Measurements from ENCODE around the gene USP43.

Gene USP43

GRCh38 chr17:9767432-9767991, 122.2 kb downstream of the USP43 start:
- DNase-seq (ENCODE audit: extremely low read depth, insufficient read length) = no peak
- no peak for TF ChIP-seq CTCF (IDR thresholded peaks at IDR 0.05; ENCODE audit: insufficient read depth, low read length, poor library complexity, severe bottlenecking)
- Histone ChIP-seq H3K4me3 (replicated peaks; ENCODE audit: low read depth, low read length) (no peak overlapping the region), H3K27me3 (replicated peaks; ENCODE audit: control insufficient read depth, insufficient read depth, low read length) (no peaks in the 10 kb centered on the region; the same call in 1 of the 2 replicates), H3K36me3 (ENCODE audit: control insufficient read depth, insufficient read depth, low read length) (no peaks in the 10 kb centered on the region)

GRCh38 chr17:9768381-9768934, 123.1 kb downstream of the USP43 start:
- H3K36me3 ChIP-seq (ENCODE audit: control insufficient read depth, insufficient read depth, low read length) = no peaks in the 10 kb centered on the region
- H3K4me3 ChIP-seq (replicated peaks; ENCODE audit: low read depth, low read length) = no peak overlapping the region
- TF ChIP-seq CTCF (IDR thresholded peaks at IDR 0.05; ENCODE audit: insufficient read depth, low read length, poor library complexity, severe bottlenecking) = peak; percentile 13
- no peaks in the 10 kb centered on the region; the same call in 1 of the 2 replicates for H3K27me3 ChIP-seq (replicated peaks; ENCODE audit: control insufficient read depth, insufficient read depth, low read length)
- no peak for DNase-seq (ENCODE audit: extremely low read depth, insufficient read length)

GRCh38 chr17:9769036-9769695, 123.8 kb downstream of the USP43 start:
- TF ChIP-seq CTCF (IDR thresholded peaks at IDR 0.05; ENCODE audit: insufficient read depth, low read length, poor library complexity, severe bottlenecking) = no peak

GRCh38 chr17:9771465-9771864, 126.1 kb downstream of the USP43 start:
- DNase-seq (ENCODE audit: extremely low read depth, insufficient read length) = no peak
- Histone ChIP-seq H3K36me3 (ENCODE audit: control insufficient read depth, insufficient read depth, low read length) (no peaks in the 10 kb centered on the region), H3K27me3 (replicated peaks; ENCODE audit: control insufficient read depth, insufficient read depth, low read length) (no peaks in the 10 kb centered on the region; the same call in 1 of the 2 replicates), H3K4me3 (replicated peaks; ENCODE audit: low read depth, low read length) (no peak overlapping the region)
- TF ChIP-seq CTCF (IDR thresholded peaks at IDR 0.05; ENCODE audit: insufficient read depth, low read length, poor library complexity, severe bottlenecking) = no peak

More at GRCh38 chr17:9769036-9769695, 123.8 kb downstream of the USP43 start:
- Histone ChIP-seq H3K4me3 (replicated peaks; ENCODE audit: low read depth, low read length) (no peak overlapping the region), H3K27me3 (replicated peaks; ENCODE audit: control insufficient read depth, insufficient read depth, low read length) (no peaks in the 10 kb centered on the region; the same call in 1 of the 2 replicates), H3K36me3 (ENCODE audit: control insufficient read depth, insufficient read depth, low read length) (no peaks in the 10 kb centered on the region)
- DNase-seq (ENCODE audit: extremely low read depth, insufficient read length) = no peak

- TF ChIP-seq CTCF (IDR thresholded peaks at IDR 0.05; ENCODE audit: insufficient read depth, low read length, poor library complexity, severe bottlenecking) = no peak
- Histone ChIP-seq H3K27me3 (replicated peaks; ENCODE audit: control insufficient read depth, insufficient read depth, low read length) (no peaks in the 10 kb centered on the region; the same call in 1 of the 2 replicates), H3K36me3 (ENCODE audit: control insufficient read depth, insufficient read depth, low read length) (no peaks in the 10 kb centered on the region), H3K4me3 (replicated peaks; ENCODE audit: low read depth, low read length) (no peak overlapping the region)
- DNase-seq (ENCODE audit: extremely low read depth, insufficient read length) = no peak
Observed at GRCh38 chr17:9772658-9773057, 127.3 kb downstream of the USP43 start.

Measured in GM06990 (cell line).